22Rv1 (cell line): ENCODE data around the gene STK33.

Experiments
- H3K27ac ChIP-seq: fragments of 450-650 bp; 2 replicates; pipeline ENCODE4 v1.5.1; 2017
- CTCF ChIP-seq: fragments of 450-650 bp; IDR thresholded peaks from 2 replicates; pipeline ENCODE4 v1.5.1; 2017; ENCODE audit warnings: mild to moderate bottlenecking
- ZFX ChIP-seq: fragments of 450-650 bp; IDR thresholded peaks from 2 replicates; pipeline ENCODE4 v1.6.1; 2017; ENCODE audit warnings: antibody characterized with exemption, borderline replicate concordance

Gene STK33

DNA sequence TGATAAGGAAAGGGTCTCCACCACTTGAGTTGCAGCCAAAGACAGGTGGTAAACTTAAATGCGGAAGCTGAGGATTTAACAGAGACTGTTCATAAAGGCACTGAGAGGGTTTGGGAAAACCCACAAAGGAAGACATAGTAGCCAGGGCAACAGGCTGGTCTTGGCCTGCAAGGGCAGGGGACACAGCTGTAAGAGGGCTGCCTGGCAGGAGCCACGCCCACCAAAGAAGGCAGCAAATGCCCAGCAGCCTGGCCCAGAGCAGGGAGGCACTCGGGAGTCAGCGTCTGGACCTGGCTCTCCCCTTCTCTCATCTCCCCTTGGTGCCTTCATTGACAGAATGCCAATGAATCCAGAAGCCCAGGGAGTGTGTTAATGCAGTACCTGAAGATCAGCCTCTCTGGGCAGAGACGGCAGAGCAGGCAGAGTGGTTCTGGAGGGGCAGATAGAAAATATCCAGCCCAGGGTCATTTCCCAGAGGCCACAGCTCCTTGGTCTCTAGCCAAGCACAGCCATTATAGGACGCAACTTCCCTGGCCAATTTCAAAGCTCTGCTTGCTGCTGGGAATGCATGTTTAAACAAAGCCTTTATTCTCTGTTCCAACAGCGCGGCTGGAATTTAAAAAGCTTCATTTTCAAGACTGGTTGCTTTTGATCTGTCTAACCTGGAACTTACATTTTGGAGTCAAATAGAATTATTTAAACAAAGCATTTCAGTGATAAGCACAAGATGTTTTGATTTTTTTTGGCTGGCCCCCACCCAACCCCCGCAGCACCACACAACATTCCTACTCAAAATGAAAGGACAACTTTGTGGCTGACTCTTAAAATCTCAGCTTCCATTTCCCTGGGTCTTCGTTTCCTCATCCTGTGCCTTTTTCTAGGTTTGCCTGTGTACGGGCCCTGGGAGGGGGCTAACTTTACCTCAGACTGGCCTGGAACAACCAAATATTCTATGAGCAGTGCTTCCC lies 204.7 kb downstream of the STK33 start:
- TF ChIP-seq CTCF, result no peak
- TF ChIP-seq ZFX, result no peak
- H3K27ac ChIP-seq, result no peak overlapping the region

- TF ChIP-seq CTCF (no peak), ZFX (no peak)
- H3K27ac ChIP-seq, result no peak overlapping the region
These were observed 206.3 kb downstream of the STK33 start for GRCh38 chr11:8387693-8388092.

DNA sequence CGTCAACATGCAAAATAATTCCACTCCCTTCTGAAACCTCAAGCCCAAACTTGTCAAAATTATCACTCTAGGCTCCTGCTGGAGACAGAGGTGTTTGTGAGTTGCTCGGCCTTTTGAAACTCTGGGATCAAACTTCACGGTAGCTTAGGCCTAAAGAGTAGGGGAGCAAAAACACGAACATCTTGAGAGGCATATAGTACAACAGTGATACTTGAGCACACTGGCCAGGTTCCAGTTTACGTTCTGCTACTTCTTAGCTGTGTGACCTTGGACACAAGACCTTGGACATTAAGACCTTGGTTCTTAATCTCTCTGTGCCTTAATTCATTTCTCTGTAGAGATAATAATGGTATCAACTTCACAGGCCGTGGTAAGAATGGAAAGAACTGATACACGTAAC lies 206.9 kb downstream of the STK33 start:
- TF ChIP-seq ZFX (no peak), CTCF (no peak)
- H3K27ac ChIP-seq, result no peak overlapping the region

DNA sequence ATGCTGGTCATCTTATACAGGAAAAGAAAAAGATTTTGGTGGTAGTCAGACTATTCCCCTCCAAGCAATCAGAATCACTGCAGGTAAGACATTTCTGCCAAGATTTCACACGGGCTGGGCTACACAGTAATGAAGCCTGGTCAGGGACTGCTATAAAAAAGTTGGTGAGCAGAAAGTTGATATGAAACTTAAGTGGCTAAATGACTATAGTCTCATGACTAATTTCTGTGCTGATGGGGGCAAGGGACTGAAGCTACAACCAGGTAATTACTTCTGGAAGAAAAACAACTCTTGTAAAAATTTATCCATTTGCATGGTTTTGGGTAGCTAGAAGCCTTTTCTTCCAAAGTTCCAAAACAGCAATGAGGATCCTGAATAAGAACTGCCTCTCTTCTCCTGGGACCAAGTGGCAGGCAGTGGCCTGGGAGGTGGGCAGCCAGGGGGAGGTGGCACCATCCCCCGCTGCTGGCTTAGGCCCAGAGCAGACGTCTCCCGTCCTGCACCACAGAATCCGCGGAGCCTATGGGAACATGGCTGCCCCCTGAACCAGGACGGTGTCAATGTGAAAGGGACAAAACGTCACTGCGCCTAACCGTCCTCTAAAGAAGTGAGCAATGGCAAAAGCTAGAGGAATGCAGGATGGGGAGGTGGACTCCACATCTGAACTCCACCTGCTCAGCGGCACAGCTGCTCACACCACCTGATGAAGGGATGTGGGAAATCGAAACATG lies 207.7 kb downstream of the STK33 start:
- H3K27ac ChIP-seq, result no peak overlapping the region
- TF ChIP-seq CTCF, result no peak
- no peak for TF ChIP-seq ZFX

DNA sequence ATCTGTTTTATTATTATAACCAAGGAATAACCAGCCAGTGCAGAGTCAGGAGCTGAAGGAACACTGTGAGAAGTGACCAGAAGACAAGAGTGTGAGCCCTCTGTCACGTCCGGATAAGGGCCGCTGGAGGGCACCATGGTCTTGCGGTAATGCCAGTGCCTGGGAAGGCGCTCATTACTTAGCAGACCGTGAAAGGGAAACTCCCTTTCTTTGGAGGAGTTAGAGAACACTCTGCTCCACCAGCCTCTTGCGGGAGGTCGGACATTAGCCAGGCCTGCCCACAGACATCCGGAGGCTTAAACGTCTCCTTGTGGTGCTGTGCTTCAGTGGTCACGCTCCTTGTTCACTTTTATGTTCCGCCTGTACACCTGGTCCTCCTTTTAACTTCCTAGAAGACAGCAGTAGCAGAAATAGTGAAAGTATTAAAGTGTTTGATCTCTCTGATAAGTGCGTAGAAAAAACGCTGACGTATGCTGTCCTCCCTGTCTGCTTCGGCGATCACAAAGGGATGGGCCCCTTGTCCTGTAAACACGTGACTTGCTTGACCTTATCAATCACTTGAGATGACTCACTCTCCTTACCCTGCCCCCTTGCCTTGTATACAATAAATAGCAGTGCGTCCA lies 209.7 kb downstream of the STK33 start:
- no peak overlapping the region for H3K27ac ChIP-seq
- TF ChIP-seq CTCF, result peak; percentile 74
- no peak for TF ChIP-seq ZFX

DNA sequence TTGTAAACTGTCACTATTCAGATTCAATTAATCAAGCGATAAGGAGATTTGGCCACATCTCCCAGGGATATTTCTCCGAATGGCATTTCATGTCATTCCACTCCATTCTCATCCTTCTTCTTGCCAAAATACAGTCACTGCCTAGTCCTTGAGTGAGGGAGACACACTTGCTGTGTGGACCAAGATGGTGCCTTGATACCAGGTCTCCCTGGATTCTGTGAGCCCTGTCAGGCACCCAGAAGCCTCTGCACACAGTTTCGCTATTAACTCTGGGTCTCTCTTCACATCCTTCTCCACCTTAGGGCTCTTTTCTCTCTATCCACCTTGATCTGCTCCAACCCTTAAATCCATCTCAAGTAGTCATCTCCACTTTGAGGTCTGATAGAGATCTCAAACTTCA lies 210.4 kb downstream of the STK33 start:
- no peak for TF ChIP-seq ZFX

GRCh38 chr11:8383227-8383626 lies 210.8 kb downstream of the STK33 start:
- no peak overlapping the region for H3K27ac ChIP-seq
- TF ChIP-seq CTCF (no peak), ZFX (no peak)

More for the DNA sequence above, 210.4 kb downstream of the STK33 start:
- H3K27ac ChIP-seq, result no peak overlapping the region
